GM19463 (cell line): ENCODE data around the gene TTLL12.

Experiments used
- ATAC-seq: cut with Tn5 transposase; IDR thresholded peaks from one replicate; pipeline ENCODE4 v1.9.1; 2021; ENCODE audit warnings: mild to moderate bottlenecking, moderate library complexity; ENCODE audit not compliant: unreplicated experiment

The TTLL12 gene

GRCh38 chr22:43131773-43132501 is 55.0 kb downstream of the TTLL12 start:
- no peak for ATAC-seq

- no peak for ATAC-seq
These were observed 57.2 kb downstream of the TTLL12 start for GRCh38 chr22:43129426-43130425.

- ATAC-seq: no peak
These were observed 58.0 kb downstream of the TTLL12 start for GRCh38 chr22:43128928-43129424.

- ATAC-seq: no peak
These were observed 58.8 kb downstream of the TTLL12 start for GRCh38 chr22:43128116-43128515.

- no peak for ATAC-seq
These were observed 59.6 kb downstream of the TTLL12 start for GRCh38 chr22:43127166-43127908.

- no peak for ATAC-seq
These were observed 60.3 kb downstream of the TTLL12 start for GRCh38 chr22:43126501-43127165.

- peak; percentile 69 for ATAC-seq
These were observed 67.9 kb downstream of the TTLL12 start for GRCh38 chr22:43118953-43119458.

GRCh38 chr22:43118024-43118849 is 68.7 kb downstream of the TTLL12 start:
- ATAC-seq: no peak

GRCh38 chr22:43116932-43117331 is 70.0 kb downstream of the TTLL12 start:
- ATAC-seq: no peak
